Measurements from ENCODE around the gene SLX9.

GRCh38 chr21:44982558-44983250 lies 42.9 kb downstream of the SLX9 start:
- no peak for TF ChIP-seq EZH2 (IDR thresholded peaks at IDR 0.05)
- TF ChIP-seq FOXP2 (optimal IDR thresholded peaks at IDR 0.05; ENCODE audit: control extremely low read depth, extremely low read length, insufficient read depth), result no peak

Data from SK-N-MC (cell line).